Measurements from ENCODE around the gene GALNTL6.

GALNTL6 gene

GRCh38 chr4:172927096-172927814 lies 1114.1 kb downstream of the GALNTL6 start:
- Histone ChIP-seq H3K9ac (ENCODE audit: low read length) (no peak overlapping the region), H3F3A (ENCODE audit: insufficient read depth) (no peaks in the 10 kb centered on the region), H3K9me3 (ENCODE audit: insufficient read depth, low read length) (no peaks in the 10 kb centered on the region), H3K79me2 (ENCODE audit: insufficient read depth, low read length) (no peaks in the 10 kb centered on the region), H3K4me2 (ENCODE audit: low read depth, low read length, poor library complexity, severe bottlenecking) (no peak overlapping the region), H3K9me2 (replicated peaks; ENCODE audit: insufficient read depth, low read length) (no peaks in the 10 kb centered on the region; the same call in 1 of the 2 replicates), H3K4me3 (ENCODE audit: insufficient read depth, low read length, poor library complexity, severe bottlenecking) (no peak overlapping the region), H3K36me3 (ENCODE audit: low read length) (no peaks in the 10 kb centered on the region), H4K20me1 (ENCODE audit: low read depth, low read length) (no peaks in the 10 kb centered on the region), H2AFZ (ENCODE audit: low read depth, low read length, severe bottlenecking) (no peak overlapping the region), H3K27ac (ENCODE audit: low read depth, low read length) (no peak overlapping the region), H3K27me3 (ENCODE audit: low read length) (no peaks in the 10 kb centered on the region; the same call in 1 of the 2 replicates)
- no peak for TF ChIP-seq EZH2phosphoT487 (conservative IDR thresholded peaks at IDR 0.05; ENCODE audit: low read length)
- TF ChIP-seq CTCF (IDR thresholded peaks at IDR 0.05; ENCODE audit: insufficient read depth, low read length, poor library complexity, severe bottlenecking) = no peak

DNA sequence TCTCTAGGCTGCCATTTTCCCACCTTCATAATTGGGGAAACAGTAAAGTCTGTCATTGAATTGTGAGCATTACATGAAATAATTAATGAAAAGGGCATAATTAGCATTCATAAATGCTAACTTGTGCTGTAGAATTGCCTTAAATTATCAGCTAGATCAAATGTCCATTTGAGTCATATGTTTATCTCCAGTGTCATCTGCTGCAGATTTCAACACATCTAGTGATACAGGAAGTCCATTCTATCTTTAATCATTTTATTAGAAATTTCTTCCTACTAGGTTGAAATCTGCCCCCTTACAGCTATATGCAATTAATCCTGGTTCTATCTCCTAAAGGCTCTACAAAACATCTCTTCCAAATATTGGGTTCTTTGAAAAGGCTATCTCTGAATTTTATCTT lies 1115.1 kb downstream of the GALNTL6 start:
- Histone ChIP-seq H3K9me3 (ENCODE audit: insufficient read depth, low read length) (no peaks in the 10 kb centered on the region), H2AFZ (ENCODE audit: low read depth, low read length, severe bottlenecking) (no peak overlapping the region), H3K79me2 (ENCODE audit: insufficient read depth, low read length) (no peaks in the 10 kb centered on the region), H4K20me1 (ENCODE audit: low read depth, low read length) (no peaks in the 10 kb centered on the region), H3K27me3 (ENCODE audit: low read length) (no peaks in the 10 kb centered on the region; the same call in 1 of the 2 replicates), H3K9me2 (replicated peaks; ENCODE audit: insufficient read depth, low read length) (no peaks in the 10 kb centered on the region), H3F3A (ENCODE audit: insufficient read depth) (no peaks in the 10 kb centered on the region), H3K4me2 (ENCODE audit: low read depth, low read length, poor library complexity, severe bottlenecking) (no peak overlapping the region), H3K4me3 (ENCODE audit: insufficient read depth, low read length, poor library complexity, severe bottlenecking) (no peak overlapping the region), H3K9ac (ENCODE audit: low read length) (no peak overlapping the region), H3K27ac (ENCODE audit: low read depth, low read length) (no peak overlapping the region), H3K36me3 (ENCODE audit: low read length) (no peaks in the 10 kb centered on the region)
- no peak for TF ChIP-seq CTCF (IDR thresholded peaks at IDR 0.05; ENCODE audit: insufficient read depth, low read length, poor library complexity, severe bottlenecking)
- TF ChIP-seq EZH2phosphoT487 (conservative IDR thresholded peaks at IDR 0.05; ENCODE audit: low read length) = no peak

GRCh38 chr4:172938072-172938829 lies 1125.0 kb downstream of the GALNTL6 start:
- Histone ChIP-seq H3K9me2 (replicated peaks; ENCODE audit: insufficient read depth, low read length) (no peaks in the 10 kb centered on the region), H3K9me3 (ENCODE audit: insufficient read depth, low read length) (no peaks in the 10 kb centered on the region), H3K4me2 (ENCODE audit: low read depth, low read length, poor library complexity, severe bottlenecking) (no peak overlapping the region), H3K36me3 (ENCODE audit: low read length) (no peaks in the 10 kb centered on the region), H3K4me3 (ENCODE audit: insufficient read depth, low read length, poor library complexity, severe bottlenecking) (no peak overlapping the region), H3K79me2 (ENCODE audit: insufficient read depth, low read length) (no peaks in the 10 kb centered on the region), H3K27me3 (ENCODE audit: low read length) (no peaks in the 10 kb centered on the region), H3K9ac (ENCODE audit: low read length) (no peak overlapping the region), H2AFZ (ENCODE audit: low read depth, low read length, severe bottlenecking) (no peak overlapping the region), H3F3A (ENCODE audit: insufficient read depth) (no peaks in the 10 kb centered on the region), H4K20me1 (ENCODE audit: low read depth, low read length) (no peaks in the 10 kb centered on the region), H3K27ac (ENCODE audit: low read depth, low read length) (no peak overlapping the region)
- TF ChIP-seq EZH2phosphoT487 (conservative IDR thresholded peaks at IDR 0.05; ENCODE audit: low read length) (no peak), CTCF (IDR thresholded peaks at IDR 0.05; ENCODE audit: insufficient read depth, low read length, poor library complexity, severe bottlenecking) (no peak)
